H9 (cell line): Measurements from ENCODE around the gene RNF40. TPM values are rescaled to one million over a fixed set of nuclear protein-coding genes. Genes with fewer than 3 reads are reported as not detected.

ENCODE experiments used
- DNase-seq: peaks from one replicate; pipeline ENCODE4 v3.0.0-alpha.2; 2017
- H2AFZ ChIP-seq: one replicate; pipeline ENCODE4 v1.6.1; 2013; ENCODE audit warnings: mild to moderate bottlenecking, low read length, control low read depth, moderate library complexity
- H2AK5ac ChIP-seq: 2 replicates; pipeline ENCODE4 v1.6.1; 2013; ENCODE audit warnings: low read length, control low read depth, mixed read lengths; ENCODE audit not compliant: insufficient read length
- H2BK120ac ChIP-seq: one replicate; pipeline ENCODE4 v1.6.1; 2013; ENCODE audit warnings: low read depth, mild to moderate bottlenecking, low read length, control low read depth, inconsistent platforms; ENCODE audit not compliant: poor library complexity, severe bottlenecking
- H2BK12ac ChIP-seq: 2 replicates; pipeline ENCODE4 v1.6.1; 2013; ENCODE audit warnings: low read length, control low read depth, mixed read lengths, low read depth; ENCODE audit not compliant: insufficient read length
- H2BK15ac ChIP-seq: 2 replicates; pipeline ENCODE4 v1.6.1; 2013; ENCODE audit warnings: low read depth, low read length, control low read depth
- H2BK20ac ChIP-seq: one replicate; pipeline ENCODE4 v1.6.1; 2013; ENCODE audit warnings: low read depth, mild to moderate bottlenecking, low read length, control low read depth, inconsistent platforms; ENCODE audit not compliant: poor library complexity, severe bottlenecking
- H2BK5ac ChIP-seq: 2 replicates; pipeline ENCODE4 v1.6.1; 2013; ENCODE audit warnings: low read length, control low read depth, mixed read lengths; ENCODE audit not compliant: insufficient read length
- H3K14ac ChIP-seq: 2 replicates; pipeline ENCODE4 v1.6.1; 2013; ENCODE audit warnings: low read length, control low read depth; ENCODE audit not compliant: insufficient read depth
- H3K18ac ChIP-seq: 2 replicates; pipeline ENCODE4 v1.6.1; 2013; ENCODE audit warnings: low read depth, mild to moderate bottlenecking, mixed read lengths, low read length, control low read depth; ENCODE audit not compliant: insufficient read length
- H3K23ac ChIP-seq: 2 replicates; pipeline ENCODE4 v1.6.1; 2013; ENCODE audit warnings: low read length, control low read depth, mixed read lengths, low read depth; ENCODE audit not compliant: insufficient read length
- H3K23me2 ChIP-seq: 2 replicates; pipeline ENCODE4 v1.6.1; 2013; ENCODE audit warnings: low read depth, mild to moderate bottlenecking, mixed read lengths, low read length, control low read depth; ENCODE audit not compliant: insufficient read length, poor library complexity, severe bottlenecking
- H3K27ac ChIP-seq: 2 replicates; pipeline ENCODE4 v1.5.1; 2013; ENCODE audit warnings: low read length, control low read depth, mixed read lengths, low read depth; ENCODE audit not compliant: insufficient read length
- H3K27me3 ChIP-seq: 2 replicates; pipeline ENCODE4 v1.6.1; 2013; ENCODE audit warnings: low read length, control low read depth, inconsistent platforms; ENCODE audit not compliant: insufficient read depth
- H3K4ac ChIP-seq: 2 replicates; pipeline ENCODE4 v1.6.1; 2013; ENCODE audit warnings: low read depth, mild to moderate bottlenecking, control low read depth, inconsistent platforms, low read length, moderate library complexity
- H3K4me1 ChIP-seq: 2 replicates; pipeline ENCODE4 v1.6.1; 2013; ENCODE audit warnings: low read length, control low read depth, inconsistent platforms; ENCODE audit not compliant: insufficient read depth
- H3K4me2 ChIP-seq: 2 replicates; pipeline ENCODE4 v1.6.1; 2013; ENCODE audit warnings: low read length, control low read depth, mixed read lengths; ENCODE audit not compliant: insufficient read length, insufficient read depth
- H3K56ac ChIP-seq: 2 replicates; pipeline ENCODE4 v1.6.1; 2013; ENCODE audit warnings: low read depth, mild to moderate bottlenecking, mixed read lengths, low read length, control low read depth; ENCODE audit not compliant: insufficient read length
- H3K79me1 ChIP-seq: 2 replicates; pipeline ENCODE4 v1.6.1; 2013; ENCODE audit warnings: low read depth, mild to moderate bottlenecking, moderate library complexity, low read length, control low read depth, inconsistent platforms; ENCODE audit not compliant: insufficient read depth, poor library complexity, severe bottlenecking
- H3K79me2 ChIP-seq: 2 replicates; pipeline ENCODE4 v1.6.1; 2013; ENCODE audit warnings: low read length, control low read depth, inconsistent platforms; ENCODE audit not compliant: insufficient read depth
- H3K9ac ChIP-seq: 2 replicates; pipeline ENCODE4 v1.6.1; 2013; ENCODE audit warnings: low read length, control low read depth, mixed read lengths; ENCODE audit not compliant: insufficient read length; ENCODE audit errors: extremely low read depth
- H3K9me3 ChIP-seq: one replicate; pipeline ENCODE4 v1.6.1; 2013; ENCODE audit warnings: low read depth, low read length, inconsistent platforms; ENCODE audit not compliant: control insufficient read depth
- H3T11ph ChIP-seq: one replicate; pipeline ENCODE4 v1.6.1; 2013; ENCODE audit warnings: mild to moderate bottlenecking, low read length, control low read depth, inconsistent platforms
- H4K20me1 ChIP-seq: one replicate; pipeline ENCODE4 v1.6.1; 2013; ENCODE audit not compliant: control insufficient read depth, insufficient read length, insufficient read depth
- H4K5ac ChIP-seq: 2 replicates; pipeline ENCODE4 v1.6.1; 2013; ENCODE audit warnings: low read depth, mild to moderate bottlenecking, mixed read lengths, low read length, control low read depth; ENCODE audit not compliant: insufficient read length
- H4K8ac ChIP-seq: replicated peaks from 2 replicates; pipeline ENCODE4 v1.6.1; 2013; ENCODE audit warnings: low read length, control low read depth, mixed read lengths, low read depth; ENCODE audit not compliant: insufficient read length
- H4K91ac ChIP-seq: 2 replicates; pipeline ENCODE4 v1.6.1; 2013; ENCODE audit warnings: low read depth, mild to moderate bottlenecking, moderate library complexity, mixed read lengths, low read length, control low read depth; ENCODE audit not compliant: insufficient read length
- H3K27ac Mint-ChIP-seq, 3 experiments: 2 replicates in 2 of 3; 3 replicates in 1 of 3; pipeline ENCODE4 v1.8.0; 2020 to 2021; ENCODE audit warnings: mixed read lengths in 3 of 3, mild to moderate bottlenecking in 1 of 3, moderate library complexity in 1 of 3
- H3K27me3 Mint-ChIP-seq: 2 replicates; pipeline ENCODE4 v1.8.0; 2021; ENCODE audit warnings: low read depth, mild to moderate bottlenecking, moderate library complexity, mixed read lengths
- H3K36me3 Mint-ChIP-seq, 3 experiments: 2 replicates in 2 of 3; 3 replicates in 1 of 3; pipeline ENCODE4 v1.8.0; 2020 to 2021; ENCODE audit warnings: low read depth in 3 of 3, mixed read lengths in 3 of 3; ENCODE audit not compliant: insufficient read depth in 1 of 3
- H3K4me1 Mint-ChIP-seq, 2 experiments: 2 replicates each; pipeline ENCODE4 v1.8.0; 2020; ENCODE audit warnings: mixed read lengths in 2 of 2
- H3K4me3 Mint-ChIP-seq, 2 experiments: 2 replicates in 1 of 2; 3 replicates in 1 of 2; pipeline ENCODE4 v1.8.0; 2020 to 2021; ENCODE audit warnings: mild to moderate bottlenecking in 2 of 2, mixed read lengths in 2 of 2, moderate library complexity in 1 of 2
- H3K9me3 Mint-ChIP-seq, 2 experiments: 2 replicates in 1 of 2; 3 replicates in 1 of 2; pipeline ENCODE4 v1.8.0; 2020; ENCODE audit warnings: mild to moderate bottlenecking in 2 of 2, mixed read lengths in 2 of 2, moderate library complexity in 1 of 2
- CTCF ChIP-seq: fragments of 200-600 bp; sonication (generic); conservative IDR thresholded peaks from 3 replicates; pipeline ENCODE4 v1.8.0; 2021; ENCODE audit warnings: antibody characterized with exemption, mild to moderate bottlenecking
- WGBS: extraction: QIAGEN DNeasy Blood & Tissue Kit; methylation state at CpG from one replicate; pipeline ENCODE4 v1.1.7; 2013; ENCODE audit warnings: missing lambda C conversion rate, low lambda C conversion rate, mixed read lengths; ENCODE audit not compliant: insufficient read length; ENCODE audit errors: extremely low coverage; 5-methylcytosine and 5-hydroxymethylcytosine counted together
- total RNA-seq: library from RNA; stranded (reverse); gene quantifications from 2 replicates; pipeline ENCODE4 v1.2.1, GENCODE V29; 2021

RNF40 gene
- total RNA-seq, 1 experiment from 2014 or later: 103 TPM

DNA sequence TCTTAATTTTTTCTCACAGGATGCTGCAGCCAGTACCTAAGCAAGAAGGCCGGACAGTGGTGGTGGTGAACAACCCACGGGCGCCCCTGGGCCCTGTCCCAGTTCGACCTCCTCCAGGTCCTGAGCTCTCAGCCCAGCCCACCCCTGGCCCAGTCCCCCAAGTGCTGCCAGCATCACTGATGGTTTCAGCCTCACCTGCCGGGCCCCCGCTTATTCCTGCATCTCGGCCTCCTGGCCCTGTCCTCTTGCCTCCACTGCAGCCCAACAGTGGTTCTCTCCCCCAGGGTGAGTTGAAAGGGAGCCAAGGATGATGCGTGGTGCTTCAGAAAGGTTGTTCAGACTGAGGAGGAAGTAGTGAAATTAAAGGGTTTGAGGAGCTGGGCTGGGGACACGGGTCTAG is 41.4 kb upstream of the RNF40 start:
- Histone ChIP-seq H3K27me3 (no peaks in the 10 kb centered on the region), H2AK5ac (no peak overlapping the region), H3T11ph (no peak overlapping the region), H2BK120ac (no peak overlapping the region), H2BK20ac (no peak overlapping the region), H3K14ac (no peak overlapping the region), H4K8ac (no peak overlapping the region), H4K5ac (no peak overlapping the region), H3K79me1 (no peaks in the 10 kb centered on the region), H2BK12ac (no peak overlapping the region), H3K9me3 (no peaks in the 10 kb centered on the region), H3K56ac (no peak overlapping the region), H4K91ac (no peak overlapping the region), H3K4me2 (no peak overlapping the region), H2AFZ (no peak overlapping the region), H3K23ac (no peak overlapping the region), H2BK5ac (no peak overlapping the region), H3K27ac (no peak overlapping the region), H3K4me1 (no peaks in the 10 kb centered on the region), H3K79me2 (no peaks in the 10 kb centered on the region), H3K18ac (no peak overlapping the region), H3K4ac (no peak overlapping the region), H3K9ac (no peak overlapping the region), H2BK15ac (no peak overlapping the region), H4K20me1 (no peaks in the 10 kb centered on the region), H3K23me2 (no peaks in the 10 kb centered on the region)
- no peak for DNase-seq
- no peak overlapping the region for H3K27ac Mint-ChIP-seq
- H3K4me1 Mint-ChIP-seq: no peaks in the 10 kb centered on the region
- no peak overlapping the region for H3K4me3 Mint-ChIP-seq
- WGBS: no CpG with 5 or more reads among the region's 9 CpGs
- H3K27me3 Mint-ChIP-seq: no peaks in the 10 kb centered on the region
- peaks cover 69 to 91% (median 72%) of the 10 kb centered on the region in 3 experiments for H3K36me3 Mint-ChIP-seq
- no peak for TF ChIP-seq CTCF
- no peaks in the 10 kb centered on the region; a peak in 1 of 5 replicates for H3K9me3 Mint-ChIP-seq
